K562 (cell line): ENCODE data around the gene IMMP2L. TPM values are rescaled to one million over a fixed set of nuclear protein-coding genes. Genes with fewer than 3 reads are reported as not detected.
"Not testable (repeated sequence)": the region's sequence is repeated elsewhere in the genome, so short reads cannot be mapped to it uniquely, and the experiment has no call there.

ENCODE experiments used
- ATAC-seq: fragments of 200-7000 bp; cut with Tn5 transposase; 3 replicates; pipeline ENCODE4 v1.9.1; 2020; ENCODE audit warnings: moderate library complexity
- BruUV-seq: library from RNA; stranded (reverse); fragments of 400-500 nt; replicated peaks from 2 replicates; lab custom pipeline; 2021; lab: Mats Ljungman, UMichigan
- CTCF ChIA-PET: fragments of 300-600 bp; formaldehyde crosslinking; extraction: SDS; loops from one replicate; lab custom pipeline; 2021; ENCODE audit warnings: low intra/inter-chr PET ratio; lab: Yijun Ruan, JAX
- POLR2A ChIA-PET: fragments of 300-600, 350-650 bp; sonication (Branson Sonifier 250); formaldehyde crosslinking; extraction: SDS; loops from one replicate; lab custom pipeline; 2021; ENCODE audit warnings: antibody characterized with exemption, inconsistent platforms; lab: Yijun Ruan, JAX
- DNase-seq, 4 experiments: peaks; one replicate each; pipeline versions ENCODE4 v3.0.0 to v3.0.0-alpha.2; 2011 to 2018; ENCODE audit warnings: low spot score in 3 of 4, mixed read lengths in 3 of 4; ENCODE audit errors: extremely low read depth in 1 of 4
- FAIRE-seq: peaks from 2 replicates; lab custom pipeline; 2011; peaks lifted over from hg19 to GRCh38; lab: Jason Lieb, UNC
- H2AFZ ChIP-seq: 2 replicates; pipeline ENCODE4 v1.6.0; 2011; ENCODE audit warnings: low read depth, low read length, control low read depth, inconsistent platforms
- H3K27ac ChIP-seq: fragments of 200-600 bp; 3 replicates; pipeline ENCODE4 v1.8.0; 2011; ENCODE audit warnings: low read depth, mild to moderate bottlenecking, control low read depth, inconsistent platforms, low read length, moderate library complexity, mixed read lengths; ENCODE audit errors: extremely low read depth
- H3K27me3 ChIP-seq, 2 experiments: fragments of 300-600 bp in 1 of 2; 2 replicates in 1 of 2; 3 replicates in 1 of 2; pipeline versions ENCODE4 v1.6.0 to v1.8.0; 2011; ENCODE audit warnings: inconsistent platforms in 2 of 2, low read length in 2 of 2, mild to moderate bottlenecking in 1 of 2, mixed read lengths in 1 of 2, moderate library complexity in 1 of 2; ENCODE audit not compliant: control insufficient read depth in 2 of 2, insufficient read depth in 2 of 2
- H3K36me3 ChIP-seq: fragments of 300-600 bp; 3 replicates; pipeline ENCODE4 v1.8.0; 2011; ENCODE audit warnings: mild to moderate bottlenecking, low read length, inconsistent platforms; ENCODE audit not compliant: control insufficient read depth, insufficient read depth
- H3K4me1 ChIP-seq, 2 experiments: fragments of 200-600 bp in 1 of 2; replicated peaks in 1 of 2; 2 replicates in 1 of 2; 3 replicates in 1 of 2; pipeline versions ENCODE4 v1.5.1 to v1.8.0; 2011; ENCODE audit warnings: inconsistent platforms in 2 of 2, low read length in 2 of 2, mild to moderate bottlenecking in 1 of 2, mixed read lengths in 1 of 2, moderate library complexity in 1 of 2; ENCODE audit not compliant: control insufficient read depth in 2 of 2, insufficient read depth in 2 of 2
- H3K4me2 ChIP-seq: 2 replicates; pipeline ENCODE4 v1.6.1; 2011; ENCODE audit warnings: low read length, control low read depth, inconsistent platforms, mixed read lengths; ENCODE audit not compliant: insufficient read depth
- H3K4me3 ChIP-seq: fragments of 200-600 bp; sonication (generic), shearing (Covaris generic); 2 replicates; pipeline ENCODE4 v1.5.1; 2016; ENCODE audit warnings: control low read depth, inconsistent platforms
- H3K79me2 ChIP-seq: fragments of 200-600 bp; 3 replicates; pipeline ENCODE4 v1.8.0; 2011; ENCODE audit warnings: low read length, inconsistent platforms; ENCODE audit not compliant: control insufficient read depth, insufficient read depth
- H3K9ac ChIP-seq, 2 experiments: 2 replicates each; pipeline versions ENCODE4 v1.6.0 to v1.6.1; 2011; ENCODE audit warnings: low read depth in 2 of 2, low read length in 2 of 2, control low read depth in 1 of 2, inconsistent platforms in 1 of 2, mild to moderate bottlenecking in 1 of 2, mixed read lengths in 1 of 2; ENCODE audit not compliant: insufficient read depth in 1 of 2
- H3K9me1 ChIP-seq: one replicate; pipeline ENCODE4 v1.6.0; 2011; ENCODE audit warnings: inconsistent platforms, mild to moderate bottlenecking, low read length, moderate library complexity; ENCODE audit not compliant: control insufficient read depth, insufficient read depth
- H3K9me3 ChIP-seq: replicated peaks from 2 replicates; pipeline ENCODE4 v1.5.1; 2011; ENCODE audit warnings: low read depth, low read length, inconsistent platforms; ENCODE audit not compliant: control insufficient read depth, insufficient read depth
- H4K20me1 ChIP-seq: replicated peaks from 2 replicates; pipeline ENCODE4 v1.6.1; 2011; ENCODE audit warnings: low read length, inconsistent platforms, mixed read lengths; ENCODE audit not compliant: control insufficient read depth, insufficient read depth
- KDM5B ChIP-seq: fragments of 200-600 bp; sonication (generic); IDR thresholded peaks from 2 replicates; pipeline ENCODE4 v1.6.1; 2012; ENCODE audit warnings: low read depth, mild to moderate bottlenecking, moderate library complexity, low read length, control low read depth, inconsistent platforms; ENCODE audit not compliant: insufficient replicate concordance
- RCOR1 ChIP-seq, 2 experiments: IDR thresholded peaks; 2 replicates each; pipeline ENCODE4 v1.6.1; 2012; ENCODE audit warnings: low read depth in 2 of 2, low read length in 2 of 2, borderline replicate concordance in 1 of 2, improper control_type of control experiment in 1 of 2
- RFX1 ChIP-seq: fragments of 450-650 bp; IDR thresholded peaks from 2 replicates; pipeline ENCODE4 v1.6.1; 2016; ENCODE audit warnings: mild to moderate bottlenecking, moderate library complexity
- ZNF146 ChIP-seq: IDR thresholded peaks from one replicate; pipeline ENCODE4 v1.6.1; 2018; ENCODE audit warnings: missing compliant biosample characterization; ENCODE audit not compliant: unreplicated experiment
- WGBS: fragments of 100-300 bp; shearing (Covaris generic); methylation state at CpG from one replicate; pipeline ENCODE4 v1.1.6; 2016; ENCODE audit warnings: low coverage, mixed read lengths; ENCODE audit not compliant: insufficient coverage; ENCODE audit errors: missing lambda C conversion rate; 5-methylcytosine and 5-hydroxymethylcytosine counted together
- in situ Hi-C: fragments of 300-500 bp; cut with MboI; formaldehyde crosslinking; loops from 4 replicates; pipeline ENCODE4 v1.15.0; 2018; ENCODE audit warnings: inconsistent platforms, mixed read lengths
- intact Hi-C: fragments of 100-400 bp; cut with micrococcal nuclease; formaldehyde crosslinking; loops from 2 replicates; pipeline ENCODE4 v1.14.2; 2022
- polyA plus RNA-seq, 8 experiments: library from polyadenylated mRNA; depleted of rRNA in 4 of 8; stranded (reverse) in 5 of 8; unstranded in 3 of 8; fragments of >200 nt; fragmentation: Nextera tagmentation in 2 of 8; fragmentation: Illumina TruSeq in 1 of 8; extraction: Ambion mirVana in 2 of 8; extraction: Trizol in 1 of 8; gene quantifications; 2 replicates each; pipeline versions ENCODE4 v1.2.1 to v1.2.3, GENCODE V29; 2011 to 2014; ENCODE audit warnings: inconsistent platforms in 1 of 8, missing spikeins in 1 of 8
- total RNA-seq, 7 experiments: library from RNA; depleted of rRNA in 6 of 7; stranded (reverse); fragments of >200 nt in 6 of 7; fragmentation: Illumina TruSeq in 2 of 7; extraction: Trizol in 2 of 7; gene quantifications; 2 replicates each; pipeline versions ENCODE4 v1.2.1 to v1.2.3, GENCODE V29; 2011 to 2021; ENCODE audit warnings: low replicate concordance in 1 of 7
- TF ChIP-seq, protein P1 (sequence below): fragments of 450-650 bp; formaldehyde crosslinking; IDR thresholded peaks from 2 replicates; pipeline ENCODE4 v1.4.0; 2020; ENCODE audit warnings: mild to moderate bottlenecking, moderate library complexity
- TF ChIP-seq, protein P2 (sequence below): fragments of 250-450 bp; sonication (Bioruptor Pico); IDR thresholded peaks from 2 replicates; pipeline ENCODE4 v1.6.1; 2021; ENCODE audit warnings: mild to moderate bottlenecking

IMMP2L gene
- total and polyA plus RNA-seq, 9 of the 15 experiments (the other 6 are each of a cell fraction or from before 2014, with no cell fraction given) = 29.7 to 116 (median 53.0) TPM

DNA sequence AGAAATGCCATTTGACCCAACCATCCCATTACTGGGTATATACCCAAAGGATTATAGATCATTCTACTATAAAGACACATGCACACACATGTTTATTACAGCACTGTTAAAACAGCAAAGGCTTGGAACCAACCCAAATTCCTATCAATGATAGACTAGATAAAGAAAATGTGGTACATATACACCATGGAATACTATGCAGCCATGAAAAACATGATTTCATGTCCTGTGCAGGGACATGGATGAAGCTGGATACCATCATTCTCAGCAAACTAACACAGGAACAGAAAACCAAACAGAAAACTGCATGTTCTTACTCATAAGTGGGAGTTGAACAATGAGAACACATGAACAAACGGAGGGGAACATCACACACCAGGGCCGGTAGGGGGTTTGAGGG, 625.6 kb downstream of the IMMP2L start:
- H2AFZ ChIP-seq, H3K9ac ChIP-seq, in situ Hi-C loops, H3K27me3 ChIP-seq, intact Hi-C loops, H3K4me3 ChIP-seq, DNase-seq, H3K4me1 ChIP-seq: not testable (repeated sequence)
- peak; percentile 75 for TF ChIP-seq ZNF146
- TF ChIP-seq, all 486 proteins: peak for 1; not testable (repeated sequence) for 485
- H3K36me3 ChIP-seq, H3K9me1 ChIP-seq, H3K27ac ChIP-seq, H3K9me3 ChIP-seq, CTCF ChIA-PET, H4K20me1 ChIP-seq, BruUV-seq, H3K79me2 ChIP-seq, H3K4me2 ChIP-seq, ATAC-seq, POLR2A ChIA-PET, FAIRE-seq: not testable (repeated sequence)
- WGBS = 75% methylated on average over 2 of the region's 2 CpGs

DNA sequence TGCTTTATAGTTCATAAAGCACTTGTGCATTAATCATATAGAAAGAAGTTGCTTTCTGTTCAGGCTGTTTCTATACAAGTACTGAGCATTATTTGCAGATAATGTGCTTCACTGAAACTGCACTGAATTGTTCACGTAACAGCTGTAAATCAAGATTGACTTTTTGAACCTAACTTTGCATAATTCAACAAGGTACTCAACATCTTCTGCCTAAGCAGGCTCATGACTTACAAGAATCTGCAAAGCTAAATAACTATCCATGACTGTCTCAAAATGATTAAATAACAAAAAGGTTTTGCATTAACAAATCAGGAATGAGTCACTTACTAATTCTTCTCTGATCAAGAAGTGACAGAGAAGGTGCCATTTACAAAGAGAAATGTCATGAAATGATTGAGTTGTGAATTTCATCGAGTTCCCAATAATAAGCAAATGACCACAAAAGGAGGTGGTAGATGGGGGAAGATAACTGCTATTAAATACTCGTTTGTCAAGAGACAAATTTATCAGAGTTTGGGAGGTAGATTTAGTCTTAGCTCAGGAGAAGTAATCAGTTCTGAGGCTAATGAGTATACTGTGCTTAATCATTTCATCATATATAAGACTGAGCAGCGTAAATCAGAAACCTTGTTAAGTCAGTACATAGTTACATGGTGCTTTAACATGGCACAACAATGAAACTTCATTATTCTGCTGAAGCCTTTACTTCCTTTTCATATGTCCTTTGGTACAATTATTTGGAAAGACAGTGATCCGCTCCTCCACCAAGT, 632.6 kb downstream of the IMMP2L start:
- ChIA-PET CTCF (no interaction called here), POLR2A (interaction anchor here (1.0 kb wide), 1 partner anchor 8 kb away, joined by 4 read pairs; no protein-coding TSS in a partner anchor)
- TF ChIP-seq, protein P1, sequence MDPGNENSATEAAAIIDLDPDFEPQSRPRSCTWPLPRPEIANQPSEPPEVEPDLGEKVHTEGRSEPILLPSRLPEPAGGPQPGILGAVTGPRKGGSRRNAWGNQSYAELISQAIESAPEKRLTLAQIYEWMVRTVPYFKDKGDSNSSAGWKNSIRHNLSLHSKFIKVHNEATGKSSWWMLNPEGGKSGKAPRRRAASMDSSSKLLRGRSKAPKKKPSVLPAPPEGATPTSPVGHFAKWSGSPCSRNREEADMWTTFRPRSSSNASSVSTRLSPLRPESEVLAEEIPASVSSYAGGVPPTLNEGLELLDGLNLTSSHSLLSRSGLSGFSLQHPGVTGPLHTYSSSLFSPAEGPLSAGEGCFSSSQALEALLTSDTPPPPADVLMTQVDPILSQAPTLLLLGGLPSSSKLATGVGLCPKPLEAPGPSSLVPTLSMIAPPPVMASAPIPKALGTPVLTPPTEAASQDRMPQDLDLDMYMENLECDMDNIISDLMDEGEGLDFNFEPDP (CRISPR knock-in tag) = no peak
- TF ChIP-seq, protein P2, sequence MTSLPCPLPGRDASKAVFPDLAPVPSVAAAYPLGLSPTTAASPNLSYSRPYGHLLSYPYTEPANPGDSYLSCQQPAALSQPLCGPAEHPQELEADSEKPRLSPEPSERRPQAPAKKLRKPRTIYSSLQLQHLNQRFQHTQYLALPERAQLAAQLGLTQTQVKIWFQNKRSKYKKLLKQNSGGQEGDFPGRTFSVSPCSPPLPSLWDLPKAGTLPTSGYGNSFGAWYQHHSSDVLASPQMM = no peak
- TF ChIP-seq RFX1 (no peak), KDM5B (no peak), RCOR1 (IDR thresholded peaks at IDR 0.05; ENCODE audit: borderline replicate concordance in 1 of 2, low read depth in 2 of 2, low read length in 2 of 2) (no peak)
- Histone ChIP-seq H3K36me3 (no peaks in the 10 kb centered on the region), H3K9ac (no peak overlapping the region), H3K4me3 (no peak overlapping the region), H3K79me2 (no peaks in the 10 kb centered on the region), H3K27ac (no peak overlapping the region), H3K9me1 (no peaks in the 10 kb centered on the region), H3K4me2 (no peak overlapping the region), H3K9me3 (no peaks in the 10 kb centered on the region), H2AFZ (no peak overlapping the region), H4K20me1 (no peaks in the 10 kb centered on the region), H3K4me1 (no peaks in the 10 kb centered on the region), H3K27me3 (no peaks in the 10 kb centered on the region)
- in situ Hi-C loops (no loop called here), intact Hi-C loops (no loop called here)
- no peak for DNase-seq
- no TSS peak for BruUV-seq
- 28% methylated on average over 5 of the region's 5 CpGs for WGBS
- no peak for FAIRE-seq
- ATAC-seq = no peak
